ENCODE results near the gene TMEM233. TPM values are rescaled to one million over a fixed set of nuclear protein-coding genes. Genes with fewer than 3 reads are reported as not detected.

The TMEM233 gene
- total and polyA plus RNA-seq, 10 of the 15 experiments (the other 5 are each of a cell fraction or from before 2014, with no cell fraction given) = not detected

DNA sequence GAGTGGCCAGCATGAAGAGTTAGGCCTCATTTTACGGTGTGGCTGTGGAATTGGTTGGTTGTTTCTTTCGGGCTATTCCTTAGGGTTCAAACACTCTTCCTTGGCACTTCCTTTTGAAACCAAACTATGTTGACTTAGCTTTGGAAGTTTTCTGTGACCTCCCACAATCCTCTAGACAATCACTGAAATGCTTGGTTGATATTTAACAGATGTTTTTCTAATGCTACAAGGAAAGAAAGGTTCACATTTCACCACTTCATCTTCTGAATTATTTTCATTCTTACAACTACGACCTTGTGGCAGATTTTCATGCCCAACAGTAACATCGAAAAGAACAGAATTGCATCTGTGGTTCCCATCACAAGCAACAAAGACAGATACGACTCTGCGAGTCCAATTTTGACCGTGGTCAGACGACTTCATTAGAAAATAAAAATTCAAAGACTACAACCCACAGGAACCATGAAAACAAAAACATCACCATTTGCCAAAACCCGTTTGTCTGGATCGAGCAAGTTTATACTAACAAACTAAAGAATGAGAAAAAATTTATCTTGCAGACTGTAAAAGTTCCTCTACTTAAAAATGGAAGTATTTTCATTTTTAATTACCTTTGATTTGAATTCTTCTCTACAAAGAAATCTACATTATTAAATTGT is 91.3 kb downstream of the TMEM233 start:
- Histone ChIP-seq H3K4me2 (ENCODE audit: control insufficient read depth, insufficient read depth) (no peak overlapping the region), H3K27ac (ENCODE audit: control insufficient read depth, insufficient read depth) (no peak overlapping the region), H3K27me3 (replicated peaks in 1 of 2; ENCODE audit: control insufficient read depth in 2 of 2, insufficient read depth in 2 of 2, low read length in 1 of 2) (no peaks in the 10 kb centered on the region), H3K79me2 (ENCODE audit: control insufficient read depth, insufficient read depth, low read length) (no peaks in the 10 kb centered on the region), H3K9ac (ENCODE audit: control insufficient read depth, insufficient read depth, low read length) (no peak overlapping the region), H3K36me3 (ENCODE audit: control insufficient read depth in 2 of 2, insufficient read depth in 2 of 2, low read length in 1 of 2) (peaks cover 8 to 15% of the 10 kb centered on the region in 2 experiments; a peak in 3 of 4 replicates), H3K4me1 (ENCODE audit: control insufficient read depth, insufficient read depth, low read length) (peaks cover 20% of the 10 kb centered on the region), H3K4me3 (no peak overlapping the region), H3K9me3 (replicated peaks; ENCODE audit: control insufficient read depth, insufficient read depth, low read length) (no peaks in the 10 kb centered on the region), H2AFZ (ENCODE audit: control insufficient read depth, low read depth, low read length) (no peak overlapping the region), H4K20me1 (ENCODE audit: control insufficient read depth, insufficient read depth) (no peaks in the 10 kb centered on the region)
- intact Hi-C loops (cut with micrococcal nuclease; ENCODE audit: unreplicated experiment) (no loop called here), in situ Hi-C loops (cut with MboI) (no loop called here)
- DNase-seq (ENCODE audit: low read depth, low spot score) (no peak), FAIRE-seq (no peak), ATAC-seq (no peak)
- POLR2A ChIA-PET = no interaction called here
- no TSS peak for BruUV-seq (replicated peaks)
- CTCF ChIA-PET = interaction anchor here (3.7 to 8.6 kb wide), 2 partner anchors 11 to 14 kb away, joined by 11 to 91 read pairs; partner anchors contain the start of gene PRKAB1
- WGBS (ENCODE audit: insufficient coverage, insufficient replicate concordance, low lambda C conversion rate, missing lambda C conversion rate) = 81% methylated on average over 10 of the region's 10 CpGs
- SMC1A ChIA-PET (ENCODE audit: uncharacterized antibody, unreplicated experiment) = no interaction called here
- TF ChIP-seq MEF2A (IDR thresholded peaks at IDR 0.05; ENCODE audit: insufficient read depth, low read depth, low read length) (no peak), SUPT20H (IDR thresholded peaks at IDR 0.05; ENCODE audit: borderline replicate concordance, control insufficient read depth, low read depth, low read length) (no peak), NR2F1 (conservative IDR thresholded peaks at IDR 0.05) (no peak), RAD21 (IDR thresholded peaks at IDR 0.05; ENCODE audit: insufficient read depth, low read depth, low read length) (no peak), STAT1 (conservative IDR thresholded peaks at IDR 0.05) (no peak), CBFB (IDR thresholded peaks at IDR 0.05; ENCODE audit: low read depth) (no peak), PAX8 (IDR thresholded peaks at IDR 0.05) (no peak), NBN (IDR thresholded peaks at IDR 0.05) (no peak), CTCF (IDR thresholded peaks at IDR 0.05 in 2 of 3, conservative IDR thresholded peaks at IDR 0.05 in 1 of 3; ENCODE audit: control insufficient read depth in 2 of 3, extremely low read depth in 1 of 3, insufficient read depth in 1 of 3, low read depth in 3 of 3, low read length in 3 of 3) (no peak), MLLT1 (IDR thresholded peaks at IDR 0.05) (no peak), JUND (IDR thresholded peaks at IDR 0.05; ENCODE audit: low read depth, low read length) (no peak), IKZF1 (conservative IDR thresholded peaks at IDR 0.05) (no peak), ZSCAN29 (IDR thresholded peaks at IDR 0.05) (no peak), ZNF384 (IDR thresholded peaks at IDR 0.05; ENCODE audit: borderline replicate concordance, low read depth, low read length) (no peak), HDGF (IDR thresholded peaks at IDR 0.05) (no peak)
- TF ChIP-seq, protein P1, sequence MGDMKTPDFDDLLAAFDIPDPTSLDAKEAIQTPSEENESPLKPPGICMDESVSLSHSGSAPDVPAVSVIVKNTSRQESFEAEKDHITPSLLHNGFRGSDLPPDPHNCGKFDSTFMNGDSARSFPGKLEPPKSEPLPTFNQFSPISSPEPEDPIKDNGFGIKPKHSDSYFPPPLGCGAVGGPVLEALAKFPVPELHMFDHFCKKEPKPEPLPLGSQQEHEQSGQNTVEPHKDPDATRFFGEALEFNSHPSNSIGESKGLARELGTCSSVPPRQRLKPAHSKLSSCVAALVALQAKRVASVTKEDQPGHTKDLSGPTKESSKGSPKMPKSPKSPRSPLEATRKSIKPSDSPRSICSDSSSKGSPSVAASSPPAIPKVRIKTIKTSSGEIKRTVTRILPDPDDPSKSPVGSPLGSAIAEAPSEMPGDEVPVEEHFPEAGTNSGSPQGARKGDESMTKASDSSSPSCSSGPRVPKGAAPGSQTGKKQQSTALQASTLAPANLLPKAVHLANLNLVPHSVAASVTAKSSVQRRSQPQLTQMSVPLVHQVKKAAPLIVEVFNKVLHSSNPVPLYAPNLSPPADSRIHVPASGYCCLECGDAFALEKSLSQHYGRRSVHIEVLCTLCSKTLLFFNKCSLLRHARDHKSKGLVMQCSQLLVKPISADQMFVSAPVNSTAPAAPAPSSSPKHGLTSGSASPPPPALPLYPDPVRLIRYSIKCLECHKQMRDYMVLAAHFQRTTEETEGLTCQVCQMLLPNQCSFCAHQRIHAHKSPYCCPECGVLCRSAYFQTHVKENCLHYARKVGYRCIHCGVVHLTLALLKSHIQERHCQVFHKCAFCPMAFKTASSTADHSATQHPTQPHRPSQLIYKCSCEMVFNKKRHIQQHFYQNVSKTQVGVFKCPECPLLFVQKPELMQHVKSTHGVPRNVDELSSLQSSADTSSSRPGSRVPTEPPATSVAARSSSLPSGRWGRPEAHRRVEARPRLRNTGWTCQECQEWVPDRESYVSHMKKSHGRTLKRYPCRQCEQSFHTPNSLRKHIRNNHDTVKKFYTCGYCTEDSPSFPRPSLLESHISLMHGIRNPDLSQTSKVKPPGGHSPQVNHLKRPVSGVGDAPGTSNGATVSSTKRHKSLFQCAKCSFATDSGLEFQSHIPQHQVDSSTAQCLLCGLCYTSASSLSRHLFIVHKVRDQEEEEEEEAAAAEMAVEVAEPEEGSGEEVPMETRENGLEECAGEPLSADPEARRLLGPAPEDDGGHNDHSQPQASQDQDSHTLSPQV (IDR thresholded peaks at IDR 0.05) = no peak
- RAD21 ChIA-PET (ENCODE audit: unreplicated experiment) = no interaction called here

Measured in GM12878 (cell line).